DND-41 (cell line): ENCODE data around the gene CSRNP2.

Experiments used
- EZH2 ChIP-seq: IDR thresholded peaks from 3 replicates; pipeline ENCODE4 v1.6.1; 2012; ENCODE audit warnings: borderline replicate concordance, low read depth, mild to moderate bottlenecking, moderate library complexity, low read length, inconsistent platforms; ENCODE audit not compliant: severe bottlenecking
- TF ChIP-seq, protein P1 (sequence below): IDR thresholded peaks from 2 replicates; pipeline ENCODE4 v1.5.1; 2012; ENCODE audit warnings: borderline replicate concordance, low read length, moderate library complexity, mild to moderate bottlenecking; ENCODE audit not compliant: poor library complexity, severe bottlenecking; ENCODE audit errors: extremely low read depth

DNA sequence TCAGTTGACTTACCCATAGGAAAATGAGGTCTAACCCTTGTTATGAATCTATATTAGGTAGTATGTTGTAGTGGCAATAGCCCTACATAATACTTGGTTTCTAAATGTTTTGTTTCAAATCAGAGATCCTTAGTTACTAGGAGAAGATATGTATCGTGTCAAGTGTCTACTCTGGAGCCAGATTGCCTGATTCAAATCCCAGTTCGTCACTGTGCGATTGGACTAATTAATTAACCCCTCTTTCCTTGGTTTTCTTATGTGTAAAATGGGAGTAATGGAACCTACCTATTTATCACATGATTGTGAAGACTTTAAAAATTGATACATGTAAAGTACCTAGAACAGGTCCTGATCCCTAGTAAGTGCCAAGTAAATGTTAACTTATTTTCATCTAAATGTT, 33.9 kb downstream of the CSRNP2 start:
- TF ChIP-seq, protein P1, sequence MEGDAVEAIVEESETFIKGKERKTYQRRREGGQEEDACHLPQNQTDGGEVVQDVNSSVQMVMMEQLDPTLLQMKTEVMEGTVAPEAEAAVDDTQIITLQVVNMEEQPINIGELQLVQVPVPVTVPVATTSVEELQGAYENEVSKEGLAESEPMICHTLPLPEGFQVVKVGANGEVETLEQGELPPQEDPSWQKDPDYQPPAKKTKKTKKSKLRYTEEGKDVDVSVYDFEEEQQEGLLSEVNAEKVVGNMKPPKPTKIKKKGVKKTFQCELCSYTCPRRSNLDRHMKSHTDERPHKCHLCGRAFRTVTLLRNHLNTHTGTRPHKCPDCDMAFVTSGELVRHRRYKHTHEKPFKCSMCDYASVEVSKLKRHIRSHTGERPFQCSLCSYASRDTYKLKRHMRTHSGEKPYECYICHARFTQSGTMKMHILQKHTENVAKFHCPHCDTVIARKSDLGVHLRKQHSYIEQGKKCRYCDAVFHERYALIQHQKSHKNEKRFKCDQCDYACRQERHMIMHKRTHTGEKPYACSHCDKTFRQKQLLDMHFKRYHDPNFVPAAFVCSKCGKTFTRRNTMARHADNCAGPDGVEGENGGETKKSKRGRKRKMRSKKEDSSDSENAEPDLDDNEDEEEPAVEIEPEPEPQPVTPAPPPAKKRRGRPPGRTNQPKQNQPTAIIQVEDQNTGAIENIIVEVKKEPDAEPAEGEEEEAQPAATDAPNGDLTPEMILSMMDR: no peak
- no peak for TF ChIP-seq EZH2
